ENCODE data around the gene IL1RL1. TPM values are rescaled to one million over a fixed set of nuclear protein-coding genes. Genes with fewer than 3 reads are reported as not detected.
A peak's percentile ranks its signal among the peaks of the same experiment; 100 is the strongest.

Gene IL1RL1
- total and polyA plus RNA-seq, 2 experiments from 2014 or later: not detected

DNA sequence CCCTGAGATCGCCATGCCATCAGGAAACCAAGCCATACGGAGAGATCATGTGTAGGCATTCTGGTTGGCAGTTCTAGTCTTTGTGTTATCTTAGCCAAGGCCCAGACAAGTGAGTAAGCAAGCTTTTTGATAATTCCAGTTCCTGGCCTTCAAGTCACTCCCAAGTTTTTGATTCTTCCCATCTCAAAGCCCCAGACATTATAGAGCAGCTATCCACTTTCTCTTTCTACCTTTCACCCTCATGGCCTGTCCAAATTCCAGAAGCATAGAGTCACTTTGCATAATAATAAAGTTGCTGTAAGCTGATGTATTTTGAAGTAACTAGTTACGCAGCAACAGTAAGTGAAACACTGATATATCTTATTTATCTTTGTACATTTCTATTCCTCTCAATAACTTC lies 26.8 kb upstream of the IL1RL1 start:
- peak in 1 of 2 donors; percentile 28 for DNase-seq (ENCODE audit: low read depth in 1 of 2, low spot score in 1 of 2)

GRCh38 chr2:102285368-102285767 lies 26.0 kb upstream of the IL1RL1 start:
- no peak for DNase-seq (ENCODE audit: low read depth in 1 of 2, low spot score in 1 of 2)
- Histone ChIP-seq H3K27me3 (no peaks in the 10 kb centered on the region), H3K4me1 (ENCODE audit: low read depth) (no peaks in the 10 kb centered on the region), H3K36me3 (no peaks in the 10 kb centered on the region), H3K9me3 (ENCODE audit: low read depth) (no peaks in the 10 kb centered on the region), H3K4me3 (no peak overlapping the region), H3K27ac (no peak overlapping the region)
- TF ChIP-seq CTCF (IDR thresholded peaks at IDR 0.05; ENCODE audit: low read depth, low read length): no peak

More for the DNA sequence above, 26.8 kb upstream of the IL1RL1 start:
- TF ChIP-seq CTCF (IDR thresholded peaks at IDR 0.05; ENCODE audit: low read depth, low read length): no peak
- Histone ChIP-seq H3K4me3 (no peak overlapping the region), H3K27me3 (no peaks in the 10 kb centered on the region), H3K36me3 (no peaks in the 10 kb centered on the region), H3K4me1 (ENCODE audit: low read depth) (no peaks in the 10 kb centered on the region), H3K27ac (no peak overlapping the region), H3K9me3 (ENCODE audit: low read depth) (no peaks in the 10 kb centered on the region)

- no peak for TF ChIP-seq CTCF (IDR thresholded peaks at IDR 0.05; ENCODE audit: low read depth, low read length)
- no peaks in the 10 kb centered on the region for H3K36me3 ChIP-seq
- DNase-seq (ENCODE audit: low read depth in 1 of 2, low spot score in 1 of 2): peak in 1 of 2 donors; percentile 25
- H3K4me3 ChIP-seq: no peak overlapping the region
- no peak overlapping the region for H3K27ac ChIP-seq
- H3K27me3 ChIP-seq: no peaks in the 10 kb centered on the region
- H3K9me3 ChIP-seq (ENCODE audit: low read depth): no peaks in the 10 kb centered on the region
- no peaks in the 10 kb centered on the region for H3K4me1 ChIP-seq (ENCODE audit: low read depth)
Observed at GRCh38 chr2:102286041-102286440, 25.3 kb upstream of the IL1RL1 start.

GRCh38 chr2:102289129-102289528 lies 22.2 kb upstream of the IL1RL1 start:
- no peak overlapping the region for H3K4me3 ChIP-seq
- H3K27ac ChIP-seq: no peak overlapping the region
- no peak for TF ChIP-seq CTCF (IDR thresholded peaks at IDR 0.05; ENCODE audit: low read depth, low read length)
- DNase-seq (ENCODE audit: low read depth in 1 of 2, low spot score in 1 of 2): peak in 1 of 2 donors; percentile 39
- H3K36me3 ChIP-seq: no peaks in the 10 kb centered on the region
- H3K4me1 ChIP-seq (ENCODE audit: low read depth): no peaks in the 10 kb centered on the region
- no peaks in the 10 kb centered on the region for H3K9me3 ChIP-seq (ENCODE audit: low read depth)
- no peaks in the 10 kb centered on the region for H3K27me3 ChIP-seq

- Histone ChIP-seq H3K27me3 (peaks cover 8% of the 10 kb centered on the region), H3K9me3 (ENCODE audit: low read depth) (no peaks in the 10 kb centered on the region), H3K4me3 (no peak overlapping the region), H3K4me1 (ENCODE audit: low read depth) (no peaks in the 10 kb centered on the region), H3K36me3 (no peaks in the 10 kb centered on the region), H3K27ac (no peak overlapping the region)
- TF ChIP-seq CTCF (IDR thresholded peaks at IDR 0.05; ENCODE audit: low read depth, low read length): no peak
- no peak for DNase-seq (ENCODE audit: low read depth in 1 of 2, low spot score in 1 of 2)
Observed at GRCh38 chr2:102290594-102290993, 20.8 kb upstream of the IL1RL1 start.
